ENCODE measurements around the gene ALDH18A1.

GRCh38 chr10:95694665-95695064 is 38.2 kb upstream of the ALDH18A1 start:
- TF ChIP-seq CTCF (conservative IDR thresholded peaks at IDR 0.05; ENCODE audit: low read length) (no peak), EZH2phosphoT487 (IDR thresholded peaks at IDR 0.05; ENCODE audit: borderline replicate concordance, low read depth, low read length) (no peak)

Measured in OCI-LY7 (cell line).